Glutamatergic neuron (in vitro differentiated cells): Measurements from ENCODE around the gene CPEB4. TPM values are rescaled to one million over a fixed set of nuclear protein-coding genes. Genes with fewer than 3 reads are reported as not detected.

Experiments
- DNase-seq: peaks from one replicate; pipeline ENCODE4 v3.0.0; 2022
- H3K27ac Mint-ChIP-seq: one replicate; pipeline ENCODE4 v1.8.0; 2020; ENCODE audit warnings: mild to moderate bottlenecking, mixed read lengths, inconsistent platforms; ENCODE audit not compliant: unreplicated experiment
- H3K27me3 Mint-ChIP-seq: one replicate; pipeline ENCODE4 v1.8.0; 2020; ENCODE audit warnings: mild to moderate bottlenecking, moderate library complexity, mixed read lengths, inconsistent platforms; ENCODE audit not compliant: unreplicated experiment
- H3K36me3 Mint-ChIP-seq: one replicate; pipeline ENCODE4 v1.8.0; 2020; ENCODE audit warnings: mild to moderate bottlenecking, mixed read lengths, inconsistent platforms; ENCODE audit not compliant: unreplicated experiment
- H3K4me1 Mint-ChIP-seq: one replicate; pipeline ENCODE4 v1.8.0; 2020; ENCODE audit warnings: mild to moderate bottlenecking, low read depth, mixed read lengths, inconsistent platforms; ENCODE audit not compliant: unreplicated experiment
- H3K4me3 Mint-ChIP-seq: one replicate; pipeline ENCODE4 v1.8.0; 2020; ENCODE audit warnings: mild to moderate bottlenecking, mixed read lengths, inconsistent platforms; ENCODE audit not compliant: unreplicated experiment
- H3K9me3 Mint-ChIP-seq: one replicate; pipeline ENCODE4 v1.8.0; 2020; ENCODE audit warnings: mild to moderate bottlenecking, moderate library complexity, mixed read lengths, inconsistent platforms; ENCODE audit not compliant: unreplicated experiment
- total RNA-seq: library from RNA; stranded (reverse); fragmentation: NEBNext Ultra II Directional; extraction: Animal tissue kit (Norgen Biotek cat#: 25700); gene quantifications from one replicate; pipeline ENCODE4 v1.2.1, GENCODE V29; 2021; ENCODE audit not compliant: unreplicated experiment
- TF ChIP-seq, protein P1 (sequence below): fragments of 200-600 bp; sonication (generic); IDR thresholded peaks from one replicate; pipeline ENCODE4 v1.5.0; 2021; ENCODE audit not compliant: partially characterized antibody, unreplicated experiment

The CPEB4 gene
- total RNA-seq, 1 donor from 2014 or later: 104 TPM

DNA sequence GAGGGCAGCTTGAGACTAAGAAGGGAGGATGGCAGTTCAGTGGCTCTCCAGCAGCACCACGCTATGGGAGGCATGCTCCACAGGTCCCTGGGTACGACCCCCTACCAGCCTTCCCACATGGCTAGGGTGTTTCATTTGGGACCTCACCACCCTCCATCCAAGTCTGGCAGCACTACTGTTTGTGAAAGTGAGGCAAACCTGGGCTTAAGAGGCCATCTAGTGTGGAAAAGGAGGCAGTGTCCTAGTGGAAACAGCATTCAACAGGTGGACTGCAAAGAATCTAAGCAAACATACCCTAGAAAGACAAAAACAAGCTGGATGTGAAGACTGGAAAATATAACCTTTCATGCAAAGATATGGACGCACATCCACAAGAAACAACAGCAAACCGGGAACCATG is 96.1 kb downstream of the CPEB4 start:
- no peaks in the 10 kb centered on the region for H3K9me3 Mint-ChIP-seq
- H3K27ac Mint-ChIP-seq: no peak overlapping the region
- no peaks in the 10 kb centered on the region for H3K4me1 Mint-ChIP-seq
- no peaks in the 10 kb centered on the region for H3K36me3 Mint-ChIP-seq
- DNase-seq: no peak
- peaks cover 2% of the 10 kb centered on the region for H3K27me3 Mint-ChIP-seq
- TF ChIP-seq, protein P1, sequence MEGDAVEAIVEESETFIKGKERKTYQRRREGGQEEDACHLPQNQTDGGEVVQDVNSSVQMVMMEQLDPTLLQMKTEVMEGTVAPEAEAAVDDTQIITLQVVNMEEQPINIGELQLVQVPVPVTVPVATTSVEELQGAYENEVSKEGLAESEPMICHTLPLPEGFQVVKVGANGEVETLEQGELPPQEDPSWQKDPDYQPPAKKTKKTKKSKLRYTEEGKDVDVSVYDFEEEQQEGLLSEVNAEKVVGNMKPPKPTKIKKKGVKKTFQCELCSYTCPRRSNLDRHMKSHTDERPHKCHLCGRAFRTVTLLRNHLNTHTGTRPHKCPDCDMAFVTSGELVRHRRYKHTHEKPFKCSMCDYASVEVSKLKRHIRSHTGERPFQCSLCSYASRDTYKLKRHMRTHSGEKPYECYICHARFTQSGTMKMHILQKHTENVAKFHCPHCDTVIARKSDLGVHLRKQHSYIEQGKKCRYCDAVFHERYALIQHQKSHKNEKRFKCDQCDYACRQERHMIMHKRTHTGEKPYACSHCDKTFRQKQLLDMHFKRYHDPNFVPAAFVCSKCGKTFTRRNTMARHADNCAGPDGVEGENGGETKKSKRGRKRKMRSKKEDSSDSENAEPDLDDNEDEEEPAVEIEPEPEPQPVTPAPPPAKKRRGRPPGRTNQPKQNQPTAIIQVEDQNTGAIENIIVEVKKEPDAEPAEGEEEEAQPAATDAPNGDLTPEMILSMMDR: no peak
- no peak overlapping the region for H3K4me3 Mint-ChIP-seq

DNA sequence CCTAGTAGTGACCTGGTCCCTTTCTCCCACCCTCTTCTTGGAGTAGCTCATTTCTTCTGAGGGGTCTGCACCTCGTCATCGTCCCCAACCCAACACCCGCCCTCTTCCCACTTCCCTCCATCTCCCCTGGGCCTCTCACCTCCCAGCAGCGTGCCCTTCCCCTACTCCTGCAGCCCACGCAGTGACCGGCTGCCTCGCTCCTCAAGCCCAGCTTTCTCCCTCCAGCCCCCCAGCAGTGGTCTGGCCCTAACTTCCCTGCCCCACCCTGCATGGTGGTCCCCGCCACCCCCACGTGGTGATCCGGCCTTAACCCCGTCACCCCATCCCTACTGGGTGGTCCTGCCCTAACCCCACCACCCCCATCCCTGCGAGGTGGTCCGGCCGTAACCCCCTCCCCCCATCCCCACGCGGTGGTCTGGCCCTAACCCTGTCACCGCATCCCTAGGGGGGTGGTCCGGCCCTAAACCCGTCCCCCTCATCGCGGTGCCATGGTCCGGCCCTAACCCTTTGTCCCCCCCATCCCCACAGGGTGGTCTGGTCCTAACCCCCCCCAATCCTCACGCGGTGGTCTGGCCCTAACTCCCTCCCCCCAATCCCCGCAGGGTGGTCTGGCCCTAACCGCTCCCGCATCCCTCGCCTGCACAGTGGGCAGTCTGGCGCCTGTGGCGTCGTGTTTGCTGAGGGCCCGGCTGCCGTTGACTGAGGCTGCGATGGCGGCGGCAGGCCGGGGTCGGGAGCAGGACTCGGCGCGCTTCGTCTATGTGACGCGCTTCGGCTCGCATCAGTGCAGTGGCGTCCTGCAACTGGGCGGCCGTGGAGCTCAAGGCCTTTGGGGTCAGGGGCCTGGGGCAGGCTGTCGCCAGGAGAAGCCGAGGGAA is 100.6 kb downstream of the CPEB4 start, which contains the start of gene C5orf47:
C5orf47 (plus strand) TSS at position 617 of the 878 bp plus-strand sequence; CDS start at position 711, 94 bp downstream.
- TF ChIP-seq, protein P1: no peak
- no peaks in the 10 kb centered on the region for H3K9me3 Mint-ChIP-seq
- H3K27ac Mint-ChIP-seq: no peak within 1 kb of the TSS
- DNase-seq: no peak
- H3K36me3 Mint-ChIP-seq: no peaks in the 10 kb centered on the region
- no peak within 1 kb of the TSS for H3K4me3 Mint-ChIP-seq
- H3K27me3 Mint-ChIP-seq: peaks cover 2% of the 10 kb centered on the region
- H3K4me1 Mint-ChIP-seq: no peaks in the 10 kb centered on the region

DNA sequence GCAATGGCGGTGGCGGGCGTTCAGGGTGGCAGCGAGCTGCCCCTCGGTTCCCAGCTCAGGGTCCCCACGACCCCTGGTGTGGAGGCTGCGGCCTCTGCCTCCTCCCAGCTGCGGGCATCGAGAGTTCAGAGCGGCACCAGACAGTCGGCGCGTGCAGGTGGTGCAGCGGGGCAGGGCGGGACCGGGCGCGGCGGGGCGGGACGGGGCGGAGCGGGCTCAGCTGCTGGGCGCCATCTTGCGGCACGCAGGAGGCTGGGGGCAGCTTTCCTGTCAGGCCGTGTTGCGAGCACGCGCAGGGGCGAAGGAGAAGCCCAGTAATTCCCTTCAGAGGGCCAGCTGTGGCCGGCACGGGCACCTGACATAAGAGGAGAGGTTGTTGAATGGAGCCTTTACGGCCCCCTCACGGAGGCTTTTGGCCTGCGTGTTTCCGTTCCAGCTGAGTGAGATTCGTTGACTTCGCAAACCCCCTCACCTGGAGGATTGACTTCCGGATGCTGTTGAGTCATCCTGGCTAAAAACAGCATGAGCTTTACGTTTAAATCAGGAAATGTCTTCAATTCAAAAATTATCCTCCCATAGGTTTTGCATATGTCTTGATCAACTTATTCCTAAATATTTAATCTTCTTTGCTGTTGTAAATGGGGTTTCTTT is 101.4 kb downstream of the CPEB4 start:
- no peak overlapping the region for H3K27ac Mint-ChIP-seq
- peaks cover 2% of the 10 kb centered on the region for H3K27me3 Mint-ChIP-seq
- DNase-seq: no peak
- H3K4me3 Mint-ChIP-seq: no peak overlapping the region
- TF ChIP-seq, protein P1: no peak
- no peaks in the 10 kb centered on the region for H3K36me3 Mint-ChIP-seq
- no peaks in the 10 kb centered on the region for H3K4me1 Mint-ChIP-seq
- peaks cover under 1% of the 10 kb centered on the region for H3K9me3 Mint-ChIP-seq

DNA sequence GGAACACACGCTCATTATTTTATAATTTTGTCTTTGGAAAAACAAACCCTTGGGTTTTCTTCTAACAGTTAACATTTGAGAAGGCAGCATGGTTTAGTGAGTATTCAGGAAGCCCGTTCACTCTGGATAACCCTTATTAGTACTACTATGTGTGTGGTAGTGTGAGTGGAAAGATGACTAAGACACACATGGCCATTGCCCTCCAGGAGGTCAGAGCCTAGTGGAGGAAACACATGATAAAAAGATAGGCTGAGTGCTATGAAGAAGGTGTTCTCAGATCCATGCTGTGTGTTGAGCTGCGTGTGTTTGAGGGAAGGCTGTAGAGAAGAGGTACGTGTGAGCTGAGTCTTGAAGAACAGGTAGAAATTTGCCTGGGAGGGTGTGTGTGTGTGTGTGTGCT is 109.2 kb downstream of the CPEB4 start:
- Mint-ChIP-seq H3K4me1 (no peaks in the 10 kb centered on the region), H3K27ac (no peak overlapping the region), H3K4me3 (no peak overlapping the region), H3K36me3 (no peaks in the 10 kb centered on the region), H3K27me3 (peaks cover 2% of the 10 kb centered on the region), H3K9me3 (peaks cover 2% of the 10 kb centered on the region)
- TF ChIP-seq, protein P1: no peak
- DNase-seq: no peak

DNA sequence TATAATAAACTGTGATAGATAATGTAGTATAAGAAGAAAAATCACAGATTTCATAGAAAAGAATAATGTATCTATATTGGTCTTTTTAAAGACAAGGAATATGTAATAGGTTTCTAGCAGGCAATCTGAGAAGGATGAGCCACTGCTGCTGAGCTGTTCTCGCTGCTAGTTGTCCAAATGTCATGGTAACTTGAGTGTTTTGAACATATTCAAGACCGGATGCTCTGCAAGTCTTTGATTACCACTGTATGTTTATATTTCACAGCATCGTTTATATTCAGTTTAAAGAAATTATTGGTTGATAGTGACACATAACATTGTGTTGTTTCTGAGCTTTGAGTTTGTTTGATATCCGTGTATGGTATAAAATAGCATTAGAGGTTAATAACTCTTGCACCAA is 110.4 kb downstream of the CPEB4 start:
- no peak overlapping the region for H3K4me3 Mint-ChIP-seq
- H3K27ac Mint-ChIP-seq: no peak overlapping the region
- no peaks in the 10 kb centered on the region for H3K36me3 Mint-ChIP-seq
- H3K27me3 Mint-ChIP-seq: peaks cover 2% of the 10 kb centered on the region
- TF ChIP-seq, protein P1: no peak
- peaks cover 2% of the 10 kb centered on the region for H3K9me3 Mint-ChIP-seq
- DNase-seq: no peak
- no peaks in the 10 kb centered on the region for H3K4me1 Mint-ChIP-seq
